ENCODE results near the gene HTT-AS.

The HTT-AS gene

GRCh38 chr4:3040452-3041191 is 33.7 kb downstream of the HTT-AS start:
- no peak overlapping the region for H3K4me3 ChIP-seq (ENCODE audit: low read depth, low read length)
- in situ Hi-C loops (cut with HindIII; ENCODE audit: low sequenced_read_pairs) = no loop called here
- DNase-seq (ENCODE audit: low read depth) = no peak
- no peak for TF ChIP-seq CTCF (IDR thresholded peaks at IDR 0.05; ENCODE audit: low read depth, low read length, missing control alignments)

- in situ Hi-C loops (cut with HindIII; ENCODE audit: low sequenced_read_pairs) = no loop called here
- no peak for DNase-seq (ENCODE audit: low read depth)
- no peak for TF ChIP-seq CTCF (IDR thresholded peaks at IDR 0.05; ENCODE audit: low read depth, low read length, missing control alignments)
- no peak overlapping the region for H3K4me3 ChIP-seq (ENCODE audit: low read depth, low read length)
Observed at GRCh38 chr4:3039706-3040366, 34.5 kb downstream of the HTT-AS start.

- H3K4me3 ChIP-seq (ENCODE audit: low read depth, low read length) = no peak overlapping the region
- TF ChIP-seq CTCF (IDR thresholded peaks at IDR 0.05; ENCODE audit: low read depth, low read length, missing control alignments) = no peak
- no peak for DNase-seq (ENCODE audit: low read depth)
- in situ Hi-C loops (cut with HindIII; ENCODE audit: low sequenced_read_pairs) = no loop called here
Observed at GRCh38 chr4:3037957-3038461, 36.3 kb downstream of the HTT-AS start.

- no peak overlapping the region for H3K4me3 ChIP-seq (ENCODE audit: low read depth, low read length)
- TF ChIP-seq CTCF (IDR thresholded peaks at IDR 0.05; ENCODE audit: low read depth, low read length, missing control alignments) = no peak
- in situ Hi-C loops (cut with HindIII; ENCODE audit: low sequenced_read_pairs) = no loop called here
- DNase-seq (ENCODE audit: low read depth) = no peak
Observed at GRCh38 chr4:3036131-3036952, 38.0 kb downstream of the HTT-AS start.

- no peak for DNase-seq (ENCODE audit: low read depth)
- TF ChIP-seq CTCF (IDR thresholded peaks at IDR 0.05; ENCODE audit: low read depth, low read length, missing control alignments) = no peak
- in situ Hi-C loops (cut with HindIII; ENCODE audit: low sequenced_read_pairs) = no loop called here
- no peak overlapping the region for H3K4me3 ChIP-seq (ENCODE audit: low read depth, low read length)
Observed at GRCh38 chr4:3035674-3036073, 38.7 kb downstream of the HTT-AS start.

GRCh38 chr4:3035249-3035648 is 39.1 kb downstream of the HTT-AS start:
- no peak for DNase-seq (ENCODE audit: low read depth)
- H3K4me3 ChIP-seq (ENCODE audit: low read depth, low read length) = no peak overlapping the region
- no peak for TF ChIP-seq CTCF (IDR thresholded peaks at IDR 0.05; ENCODE audit: low read depth, low read length, missing control alignments)
- in situ Hi-C loops (cut with HindIII; ENCODE audit: low sequenced_read_pairs) = no loop called here

Data from astrocyte of the cerebellum (primary cell).